HG03135 (cell line): ENCODE measurements around the gene BPIFB2.

Source experiments
- ATAC-seq: cut with Tn5 transposase; IDR thresholded peaks from one replicate; pipeline ENCODE4 v1.9.1; 2021; ENCODE audit warnings: mild to moderate bottlenecking, moderate library complexity; ENCODE audit not compliant: unreplicated experiment

The BPIFB2 gene

GRCh38 chr20:33005908-33006775 is 1.4 kb upstream of the BPIFB2 start:
- no peak for ATAC-seq

- no peak for ATAC-seq
Observed at GRCh38 chr20:33006776-33007375, 628 bp upstream of the BPIFB2 start.

GRCh38 chr20:33008336-33009213 is 1.1 kb downstream of the BPIFB2 start:
- ATAC-seq = no peak

GRCh38 chr20:33009214-33010132 is 2.0 kb downstream of the BPIFB2 start:
- ATAC-seq = no peak

GRCh38 chr20:33010133-33010504 is 2.6 kb downstream of the BPIFB2 start:
- no peak for ATAC-seq

- ATAC-seq = no peak
Observed at GRCh38 chr20:33010674-33011449, 3.4 kb downstream of the BPIFB2 start.

- ATAC-seq = no peak
Observed at GRCh38 chr20:33012327-33013189, 5.1 kb downstream of the BPIFB2 start.

GRCh38 chr20:33013701-33014326 is 6.3 kb downstream of the BPIFB2 start:
- ATAC-seq = no peak

GRCh38 chr20:33014336-33015113 is 7.0 kb downstream of the BPIFB2 start:
- no peak for ATAC-seq

GRCh38 chr20:33015114-33015484 is 7.6 kb downstream of the BPIFB2 start:
- no peak for ATAC-seq

GRCh38 chr20:33015700-33016580 is 8.4 kb downstream of the BPIFB2 start:
- no peak for ATAC-seq

GRCh38 chr20:33016581-33017109 is 9.1 kb downstream of the BPIFB2 start:
- no peak for ATAC-seq

- no peak for ATAC-seq
Observed at GRCh38 chr20:33017542-33017941, 10.0 kb downstream of the BPIFB2 start.

GRCh38 chr20:33018169-33018931 is 10.8 kb downstream of the BPIFB2 start:
- ATAC-seq = no peak

GRCh38 chr20:33019465-33020277 is 12.2 kb downstream of the BPIFB2 start:
- ATAC-seq = no peak
